ENCODE data around the gene SLC10A2. TPM values are rescaled to one million over a fixed set of nuclear protein-coding genes. Genes with fewer than 3 reads are reported as not detected.

SLC10A2 gene
- total RNA-seq, 4 donors from 2014 or later, result not detected

DNA sequence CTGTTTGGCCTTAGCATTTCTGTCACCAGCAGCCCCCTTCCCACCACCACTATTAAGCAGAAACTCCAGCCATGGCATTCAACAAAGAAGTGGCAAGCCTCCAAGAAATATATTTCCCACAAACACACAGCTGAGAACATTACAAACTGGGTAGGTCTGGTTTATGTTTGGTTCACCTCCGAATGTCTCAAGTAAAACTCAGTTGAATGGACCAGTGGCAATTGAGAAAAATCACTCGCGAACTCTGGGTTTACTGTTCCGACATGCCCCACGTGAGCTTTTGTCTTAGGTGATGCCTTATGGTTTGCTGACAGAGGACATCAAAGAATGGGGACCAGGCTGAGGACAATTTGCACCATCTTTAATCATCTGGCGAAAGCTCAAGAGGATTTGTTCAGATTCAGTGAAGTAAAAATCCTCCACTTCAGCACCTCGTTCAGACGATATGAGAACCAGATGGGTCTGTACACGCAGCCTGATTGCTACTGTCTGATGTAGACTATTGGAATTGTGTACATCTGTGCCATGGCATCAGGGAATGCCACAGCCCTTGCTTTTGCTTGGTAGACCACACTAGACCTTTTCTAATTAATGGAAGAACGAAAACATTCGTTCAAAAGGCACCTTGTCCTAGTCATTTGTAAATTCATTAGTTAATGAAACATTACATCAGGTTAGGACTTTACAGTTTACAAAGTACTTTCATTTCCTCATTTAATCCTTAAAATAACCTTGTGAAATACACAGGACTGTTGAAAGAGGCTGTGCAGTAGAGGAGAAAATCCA is 59.4 kb downstream of the SLC10A2 start:
- TF ChIP-seq, protein P1, sequence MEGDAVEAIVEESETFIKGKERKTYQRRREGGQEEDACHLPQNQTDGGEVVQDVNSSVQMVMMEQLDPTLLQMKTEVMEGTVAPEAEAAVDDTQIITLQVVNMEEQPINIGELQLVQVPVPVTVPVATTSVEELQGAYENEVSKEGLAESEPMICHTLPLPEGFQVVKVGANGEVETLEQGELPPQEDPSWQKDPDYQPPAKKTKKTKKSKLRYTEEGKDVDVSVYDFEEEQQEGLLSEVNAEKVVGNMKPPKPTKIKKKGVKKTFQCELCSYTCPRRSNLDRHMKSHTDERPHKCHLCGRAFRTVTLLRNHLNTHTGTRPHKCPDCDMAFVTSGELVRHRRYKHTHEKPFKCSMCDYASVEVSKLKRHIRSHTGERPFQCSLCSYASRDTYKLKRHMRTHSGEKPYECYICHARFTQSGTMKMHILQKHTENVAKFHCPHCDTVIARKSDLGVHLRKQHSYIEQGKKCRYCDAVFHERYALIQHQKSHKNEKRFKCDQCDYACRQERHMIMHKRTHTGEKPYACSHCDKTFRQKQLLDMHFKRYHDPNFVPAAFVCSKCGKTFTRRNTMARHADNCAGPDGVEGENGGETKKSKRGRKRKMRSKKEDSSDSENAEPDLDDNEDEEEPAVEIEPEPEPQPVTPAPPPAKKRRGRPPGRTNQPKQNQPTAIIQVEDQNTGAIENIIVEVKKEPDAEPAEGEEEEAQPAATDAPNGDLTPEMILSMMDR (IDR thresholded peaks at IDR 0.05), result no peak
- no peak for TF ChIP-seq POLR2A (IDR thresholded peaks at IDR 0.05)
- DNase-seq, result no peak
- intact Hi-C loops (cut with DNase I; ENCODE audit: low total_unique reads), result no loop called here
- Histone ChIP-seq H3K27ac (no peak overlapping the region), H3K27me3 (no peaks in the 10 kb centered on the region), H3K4me1 (no peaks in the 10 kb centered on the region), H3K36me3 (no peaks in the 10 kb centered on the region), H3K4me3 (no peak overlapping the region), H3K9me3 (no peaks in the 10 kb centered on the region)

DNA sequence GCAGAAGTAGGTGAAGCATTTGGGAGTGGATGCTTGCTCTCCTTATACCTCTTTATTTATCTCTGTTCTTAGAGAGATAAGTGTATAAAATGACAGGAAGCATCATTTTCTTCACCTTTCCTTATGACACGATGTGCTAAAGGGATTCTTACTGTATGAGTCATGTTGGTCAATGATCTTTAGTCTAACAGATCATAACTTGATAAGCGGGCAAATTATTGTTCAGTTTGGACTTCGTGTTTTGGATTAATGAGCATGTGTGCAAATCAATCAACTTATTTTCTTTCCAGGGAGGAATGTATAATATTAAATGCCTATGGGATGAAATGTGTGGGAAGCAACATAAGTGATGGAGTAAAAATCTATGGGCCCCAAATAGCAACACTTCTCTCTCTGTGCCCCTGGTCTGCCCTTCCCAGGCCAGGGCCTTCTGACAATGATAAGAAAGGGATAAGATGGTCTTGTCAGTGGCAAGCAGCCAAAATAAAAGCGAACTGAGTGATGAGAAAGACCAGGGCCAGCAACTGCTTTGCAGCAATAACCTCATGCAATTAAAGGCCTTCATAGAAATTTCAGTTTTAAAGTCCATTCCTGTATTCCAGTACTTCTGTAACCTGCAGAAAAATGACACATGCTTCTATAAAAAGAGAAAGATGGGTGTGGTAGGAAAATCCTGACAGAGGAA is 61.4 kb downstream of the SLC10A2 start:
- Histone ChIP-seq H3K4me1 (no peaks in the 10 kb centered on the region), H3K4me3 (no peak overlapping the region), H3K9me3 (no peaks in the 10 kb centered on the region), H3K27ac (no peak overlapping the region), H3K27me3 (no peaks in the 10 kb centered on the region), H3K36me3 (no peaks in the 10 kb centered on the region)
- DNase-seq, result no peak
- no peak for TF ChIP-seq POLR2A (IDR thresholded peaks at IDR 0.05)
- TF ChIP-seq, protein P1 (IDR thresholded peaks at IDR 0.05), result no peak
- intact Hi-C loops (cut with DNase I; ENCODE audit: low total_unique reads), result no loop called here

DNA sequence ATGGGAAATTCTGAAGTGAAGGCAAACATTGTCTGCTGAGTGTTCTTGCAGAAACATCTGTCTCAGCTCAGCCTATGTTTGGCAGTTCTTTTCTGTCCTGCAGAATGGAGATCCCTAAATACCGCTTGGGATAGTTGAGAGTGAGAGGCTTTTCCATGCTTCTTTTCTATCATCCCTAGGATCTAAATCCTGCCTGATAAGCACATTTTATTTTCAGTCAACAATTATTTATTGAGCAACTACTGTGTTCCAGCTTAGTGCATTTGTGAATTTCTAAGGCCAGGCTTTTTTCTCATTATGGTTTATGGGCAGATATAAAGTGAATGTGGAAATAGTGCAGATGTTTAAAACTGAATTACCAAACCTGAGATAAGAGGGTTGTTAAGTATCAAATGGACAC is 62.6 kb downstream of the SLC10A2 start:
- H3K4me1 ChIP-seq, result no peaks in the 10 kb centered on the region
- no peaks in the 10 kb centered on the region for H3K27me3 ChIP-seq
- intact Hi-C loops (cut with DNase I; ENCODE audit: low total_unique reads), result no loop called here
- H3K9me3 ChIP-seq, result no peaks in the 10 kb centered on the region
- TF ChIP-seq POLR2A (IDR thresholded peaks at IDR 0.05), result no peak
- TF ChIP-seq, protein P1 (IDR thresholded peaks at IDR 0.05), result no peak
- H3K27ac ChIP-seq, result no peak overlapping the region
- no peak overlapping the region for H3K4me3 ChIP-seq
- no peaks in the 10 kb centered on the region for H3K36me3 ChIP-seq
- DNase-seq, result no peak

DNA sequence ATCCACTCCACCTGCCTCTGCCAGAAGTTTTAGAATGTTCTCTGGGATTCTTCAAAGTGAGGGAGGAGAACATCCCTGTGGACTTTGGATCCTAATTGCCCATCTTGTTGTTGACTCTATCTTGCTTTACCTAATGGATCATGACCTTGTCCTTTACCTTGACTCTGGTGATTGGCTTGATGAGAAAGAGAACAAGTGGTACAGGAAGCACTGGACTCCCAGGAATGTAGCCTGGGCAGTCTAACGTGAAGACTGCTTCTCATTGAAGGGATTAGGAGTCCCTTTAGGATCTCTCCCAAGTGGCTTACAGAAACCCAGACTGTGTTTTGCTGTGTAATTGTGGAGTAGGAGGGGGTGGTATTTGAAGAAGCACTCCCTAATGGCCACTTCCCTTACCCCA is 63.9 kb downstream of the SLC10A2 start:
- no peaks in the 10 kb centered on the region for H3K9me3 ChIP-seq
- no peak overlapping the region for H3K4me3 ChIP-seq
- no peaks in the 10 kb centered on the region for H3K36me3 ChIP-seq
- TF ChIP-seq, protein P1 (IDR thresholded peaks at IDR 0.05), result no peak
- TF ChIP-seq POLR2A (IDR thresholded peaks at IDR 0.05), result no peak
- no peaks in the 10 kb centered on the region for H3K4me1 ChIP-seq
- H3K27ac ChIP-seq, result no peak overlapping the region
- no peaks in the 10 kb centered on the region for H3K27me3 ChIP-seq
- DNase-seq, result no peak
- intact Hi-C loops (cut with DNase I; ENCODE audit: low total_unique reads), result no loop called here

DNA sequence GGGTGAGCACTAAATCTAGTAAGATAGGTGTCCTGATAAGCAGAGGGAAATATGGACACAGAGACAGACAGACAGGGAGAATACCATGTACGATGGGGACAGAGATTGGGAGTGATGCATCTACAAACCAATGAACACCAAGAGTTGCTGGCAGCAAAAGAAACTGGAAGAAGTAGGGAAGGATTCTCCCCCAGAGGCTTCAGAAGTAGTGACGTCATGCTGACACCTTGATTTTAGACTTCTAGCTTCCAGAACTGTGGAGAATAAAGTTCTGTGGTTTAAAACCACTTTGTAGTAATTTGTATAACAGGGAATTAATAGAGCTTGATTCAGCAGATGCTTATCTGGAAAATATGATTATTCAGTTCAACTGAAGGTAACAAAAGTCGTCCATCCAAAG is 66.1 kb downstream of the SLC10A2 start:
- no peaks in the 10 kb centered on the region for H3K27me3 ChIP-seq
- H3K4me1 ChIP-seq, result no peaks in the 10 kb centered on the region
- H3K36me3 ChIP-seq, result no peaks in the 10 kb centered on the region
- H3K27ac ChIP-seq, result no peak overlapping the region
- H3K9me3 ChIP-seq, result no peaks in the 10 kb centered on the region
- DNase-seq, result no peak
- intact Hi-C loops (cut with DNase I; ENCODE audit: low total_unique reads), result no loop called here
- H3K4me3 ChIP-seq, result no peak overlapping the region
- no peak for TF ChIP-seq POLR2A (IDR thresholded peaks at IDR 0.05)
- TF ChIP-seq, protein P1 (IDR thresholded peaks at IDR 0.05), result no peak

Data from uterus (tissue), 4 donors.